Keratinocyte (primary cell): ENCODE measurements around the gene KCNK5. TPM values are rescaled to one million over a fixed set of nuclear protein-coding genes. Genes with fewer than 3 reads are reported as not detected.

ENCODE experiments used
- DNase-seq: peaks from one replicate; pipeline ENCODE4 v3.0.0-alpha.2; 2011; ENCODE audit warnings: low read depth, missing footprints, low spot score
- FAIRE-seq: peaks from 2 replicates; lab custom pipeline; 2011; peaks lifted over from hg19 to GRCh38; lab: Jason Lieb, UNC
- H2AFZ ChIP-seq: 2 replicates; pipeline ENCODE4 v1.6.0; 2012; ENCODE audit warnings: low read length, control low read depth, inconsistent platforms; ENCODE audit not compliant: control insufficient read depth
- H3K27ac ChIP-seq: 2 replicates; pipeline ENCODE4 v1.5.1; 2011; ENCODE audit warnings: low read length; ENCODE audit not compliant: control insufficient read depth, insufficient read depth
- H3K27me3 ChIP-seq: 3 replicates; pipeline ENCODE4 v1.6.0; 2011; ENCODE audit warnings: low read length; ENCODE audit not compliant: control insufficient read depth, insufficient read depth; ENCODE audit errors: extremely low read depth
- H3K36me3 ChIP-seq, 2 experiments: 2 replicates in 1 of 2; 3 replicates in 1 of 2; pipeline ENCODE4 v1.5.1; 2011; ENCODE audit warnings: low read length in 2 of 2, mild to moderate bottlenecking in 1 of 2; ENCODE audit not compliant: control insufficient read depth in 2 of 2, insufficient read depth in 2 of 2; ENCODE audit errors: extremely low read depth in 1 of 2
- H3K4me1 ChIP-seq: 3 replicates; pipeline ENCODE4 v1.5.1; 2011; ENCODE audit warnings: low read length; ENCODE audit not compliant: control insufficient read depth, insufficient read depth; ENCODE audit errors: extremely low read depth
- H3K4me2 ChIP-seq: 3 replicates; pipeline ENCODE4 v1.6.0; 2011; ENCODE audit warnings: low read depth, low read length; ENCODE audit not compliant: control insufficient read depth, insufficient read depth; ENCODE audit errors: extremely low read depth
- H3K4me3 ChIP-seq, 3 experiments: fragments of 200-600 bp in 1 of 3; sonication (generic) in 1 of 3; 2 replicates in 2 of 3; 3 replicates in 1 of 3; pipeline ENCODE4 v1.5.1; 2011 to 2016; ENCODE audit warnings: low read length in 3 of 3, mild to moderate bottlenecking in 3 of 3, control low read depth in 2 of 3, inconsistent platforms in 1 of 3, low read depth in 1 of 3, mixed read lengths in 1 of 3, mixed run types in 1 of 3, moderate library complexity in 1 of 3; ENCODE audit not compliant: control insufficient read depth in 2 of 3, insufficient read depth in 2 of 3; ENCODE audit errors: extremely low read depth in 1 of 3
- H3K79me2 ChIP-seq: 2 replicates; pipeline ENCODE4 v1.6.0; 2012; ENCODE audit warnings: low read length; ENCODE audit not compliant: control insufficient read depth, insufficient read depth
- H3K9ac ChIP-seq: 3 replicates; pipeline ENCODE4 v1.6.0; 2011; ENCODE audit warnings: low read length; ENCODE audit not compliant: control insufficient read depth, insufficient read depth; ENCODE audit errors: extremely low read depth
- H3K9me1 ChIP-seq: 3 replicates; pipeline ENCODE4 v1.6.0; 2011; ENCODE audit warnings: low read length; ENCODE audit not compliant: control insufficient read depth, insufficient read depth; ENCODE audit errors: extremely low read depth
- H3K9me3 ChIP-seq: 2 replicates; pipeline ENCODE4 v1.5.1; 2012; ENCODE audit warnings: low read depth, low read length; ENCODE audit not compliant: control insufficient read depth
- H4K20me1 ChIP-seq: 3 replicates; pipeline ENCODE4 v1.6.0; 2011; ENCODE audit warnings: low read length; ENCODE audit not compliant: control insufficient read depth, insufficient read depth; ENCODE audit errors: extremely low read depth
- CTCF ChIP-seq, 3 experiments: IDR thresholded peaks in 1 of 3; conservative IDR thresholded peaks in 1 of 3; optimal IDR thresholded peaks in 1 of 3; 2 replicates in 2 of 3; 3 replicates in 1 of 3; pipeline versions ENCODE3 to v1.5.1; 2011; ENCODE audit warnings: low read length in 3 of 3, mild to moderate bottlenecking in 3 of 3, moderate library complexity in 2 of 3, control low read depth in 1 of 3, inconsistent platforms in 1 of 3; ENCODE audit not compliant: insufficient read depth in 2 of 3; ENCODE audit errors: extremely low read depth in 1 of 3
- EZH2 ChIP-seq: IDR thresholded peaks from one replicate; pipeline ENCODE4 v1.6.1; 2012; ENCODE audit warnings: inconsistent platforms, mild to moderate bottlenecking, low read length, moderate library complexity
- dilution Hi-C: fragments of 300-500 bp; cut with MboI; formaldehyde crosslinking; loops from one replicate; pipeline ENCODE4 v1.7.0; 2020; ENCODE audit warnings: low sequenced_read_pairs; ENCODE audit not compliant: extremely low pct_ligation_motif_present
- polyA plus RNA-seq, 5 experiments: library from polyadenylated mRNA; depleted of rRNA in 3 of 5; stranded (reverse) in 3 of 5; stranded (forward) in 1 of 5; unstranded in 1 of 5; fragments of >200 nt; gene quantifications; 1 replicate in 1 of 5; 2 replicates in 3 of 5; 3 replicates in 1 of 5; pipeline versions ENCODE4 v1.2.1 to v1.2.3, GENCODE V29; 2011 to 2012; ENCODE audit warnings: missing spikeins in 2 of 5, low read depth in 1 of 5, low replicate concordance in 1 of 5

The KCNK5 gene
- polyA plus RNA-seq, 1 donor (not counting 4 experiments of a cell fraction or from before 2014, with no cell fraction given), result not detected

- DNase-seq (no peak), FAIRE-seq (no peak)
- no peak overlapping the region for H3K9ac ChIP-seq
- H3K9me3 ChIP-seq, result no peaks in the 10 kb centered on the region
- no peaks in the 10 kb centered on the region for H3K9me1 ChIP-seq
- H4K20me1 ChIP-seq, result no peaks in the 10 kb centered on the region
- peaks cover 3% of the 10 kb centered on the region for H3K27me3 ChIP-seq
- dilution Hi-C loops, result no loop called here
- H3K36me3 ChIP-seq, result no peaks in the 10 kb centered on the region
- no peak overlapping the region for H3K4me2 ChIP-seq
- H3K79me2 ChIP-seq, result no peaks in the 10 kb centered on the region
- H3K4me1 ChIP-seq, result no peaks in the 10 kb centered on the region
- TF ChIP-seq EZH2 (no peak), CTCF (optimal IDR thresholded peaks at IDR 0.05 in 1 of 3, IDR thresholded peaks at IDR 0.05 in 1 of 3, conservative IDR thresholded peaks at IDR 0.05 in 1 of 3; ENCODE audit: extremely low read depth in 1 of 3, insufficient read depth in 2 of 3, low read length in 3 of 3) (no peak)
- H3K27ac ChIP-seq, result no peak overlapping the region
- H2AFZ ChIP-seq, result no peak overlapping the region
- H3K4me3 ChIP-seq, result no peak overlapping the region
These were observed 56.0 kb downstream of the KCNK5 start for GRCh38 chr6:39173270-39173669.

- H3K27me3 ChIP-seq, result peaks cover 4% of the 10 kb centered on the region
- H3K4me2 ChIP-seq, result no peak overlapping the region
- H3K9me3 ChIP-seq, result no peaks in the 10 kb centered on the region
- H3K9ac ChIP-seq, result no peak overlapping the region
- no peak overlapping the region for H3K4me3 ChIP-seq
- H4K20me1 ChIP-seq, result no peaks in the 10 kb centered on the region
- H3K4me1 ChIP-seq, result no peaks in the 10 kb centered on the region
- dilution Hi-C loops, result no loop called here
- no peaks in the 10 kb centered on the region for H3K9me1 ChIP-seq
- no peak for DNase-seq
- H2AFZ ChIP-seq, result no peak overlapping the region
- no peak for FAIRE-seq
- H3K79me2 ChIP-seq, result no peaks in the 10 kb centered on the region
- H3K36me3 ChIP-seq, result no peaks in the 10 kb centered on the region
- TF ChIP-seq EZH2 (no peak), CTCF (optimal IDR thresholded peaks at IDR 0.05 in 1 of 3, IDR thresholded peaks at IDR 0.05 in 1 of 3, conservative IDR thresholded peaks at IDR 0.05 in 1 of 3; ENCODE audit: extremely low read depth in 1 of 3, insufficient read depth in 2 of 3, low read length in 3 of 3) (no peak)
- H3K27ac ChIP-seq, result no peak overlapping the region
These were observed 56.9 kb downstream of the KCNK5 start for GRCh38 chr6:39172377-39172757.
